ENCODE data around the gene LIN9. TPM values are rescaled to one million over a fixed set of nuclear protein-coding genes. Genes with fewer than 3 reads are reported as not detected.

Gene LIN9
- total RNA-seq, 1 donor from 2014 or later: 6.8 TPM

- peak within 1 kb of the TSS in 1 of 3 donors; percentile 25 for H3K9ac ChIP-seq (ENCODE audit: low read depth in 1 of 3, low read length in 3 of 3)
- no peaks in the 10 kb centered on the region for H3K9me3 ChIP-seq (ENCODE audit: control insufficient read depth in 3 of 3, low read length in 3 of 3)
- no peaks in the 10 kb centered on the region for H3K36me3 ChIP-seq (ENCODE audit: control insufficient read depth in 3 of 3, insufficient read depth in 3 of 3, low read length in 3 of 3)
- no peak within 1 kb of the TSS for H3K27ac ChIP-seq (ENCODE audit: low read depth, low read length)
- peaks cover 11 to 21% (median 21%) of the 10 kb centered on the region in 3 donors for H3K27me3 ChIP-seq (ENCODE audit: control insufficient read depth in 3 of 3, insufficient read depth in 3 of 3, low read length in 3 of 3)
- peaks cover 3 to 4% (median 3%) of the 10 kb centered on the region in 3 donors for H3K4me1 ChIP-seq (ENCODE audit: control insufficient read depth in 3 of 3, insufficient read depth in 3 of 3, low read length in 3 of 3)
- H3K4me3 ChIP-seq (ENCODE audit: low read length in 3 of 3): peak within 1 kb of the TSS in 2 of 3 donors; percentile 29 to 32
These were observed 85.7 kb downstream of the LIN9 start, which contains the start of gene MIXL1 for GRCh38 chr1:226223157-226223785. MIXL1 (plus strand) TSS chr1:226223664; CDS start chr1:226223682, 18 bp downstream.

GRCh38 chr1:226222686-226223085 lies 86.3 kb downstream of the LIN9 start:
- Histone ChIP-seq H3K9me3 (ENCODE audit: control insufficient read depth in 3 of 3, low read length in 3 of 3) (no peaks in the 10 kb centered on the region), H3K36me3 (ENCODE audit: control insufficient read depth in 3 of 3, insufficient read depth in 3 of 3, low read length in 3 of 3) (no peaks in the 10 kb centered on the region), H3K4me3 (ENCODE audit: low read length in 3 of 3) (no peak overlapping the region), H3K9ac (ENCODE audit: low read depth in 1 of 3, low read length in 3 of 3) (no peak overlapping the region), H3K27me3 (ENCODE audit: control insufficient read depth in 3 of 3, insufficient read depth in 3 of 3, low read length in 3 of 3) (peaks cover 11 to 21% (median 21%) of the 10 kb centered on the region in 3 donors), H3K4me1 (ENCODE audit: control insufficient read depth in 3 of 3, insufficient read depth in 3 of 3, low read length in 3 of 3) (peaks cover 3 to 4% (median 3%) of the 10 kb centered on the region in 3 donors), H3K27ac (ENCODE audit: low read depth, low read length) (no peak overlapping the region)

GRCh38 chr1:226220473-226221189 lies 88.3 kb downstream of the LIN9 start:
- H3K9me3 ChIP-seq (ENCODE audit: control insufficient read depth in 3 of 3, low read length in 3 of 3): no peaks in the 10 kb centered on the region
- H3K4me3 ChIP-seq (ENCODE audit: low read length in 3 of 3): no peak overlapping the region
- peaks cover 11 to 18% (median 16%) of the 10 kb centered on the region in 3 donors for H3K27me3 ChIP-seq (ENCODE audit: control insufficient read depth in 3 of 3, insufficient read depth in 3 of 3, low read length in 3 of 3)
- H3K36me3 ChIP-seq (ENCODE audit: control insufficient read depth in 3 of 3, insufficient read depth in 3 of 3, low read length in 3 of 3): no peaks in the 10 kb centered on the region
- H3K9ac ChIP-seq (ENCODE audit: low read depth in 1 of 3, low read length in 3 of 3): no peak overlapping the region
- no peak overlapping the region for H3K27ac ChIP-seq (ENCODE audit: low read depth, low read length)
- peaks cover 3 to 4% (median 3%) of the 10 kb centered on the region in 3 donors for H3K4me1 ChIP-seq (ENCODE audit: control insufficient read depth in 3 of 3, insufficient read depth in 3 of 3, low read length in 3 of 3)

- Histone ChIP-seq H3K9ac (ENCODE audit: low read depth in 1 of 3, low read length in 3 of 3) (no peak overlapping the region), H3K4me3 (ENCODE audit: low read length in 3 of 3) (no peak overlapping the region), H3K36me3 (ENCODE audit: control insufficient read depth in 3 of 3, insufficient read depth in 3 of 3, low read length in 3 of 3) (no peaks in the 10 kb centered on the region), H3K4me1 (ENCODE audit: control insufficient read depth in 3 of 3, insufficient read depth in 3 of 3, low read length in 3 of 3) (no peaks in the 10 kb centered on the region), H3K9me3 (ENCODE audit: control insufficient read depth in 3 of 3, low read length in 3 of 3) (no peaks in the 10 kb centered on the region), H3K27ac (ENCODE audit: low read depth, low read length) (no peak overlapping the region), H3K27me3 (ENCODE audit: control insufficient read depth in 3 of 3, insufficient read depth in 3 of 3, low read length in 3 of 3) (no peaks in the 10 kb centered on the region)
These were observed 91.7 kb downstream of the LIN9 start for GRCh38 chr1:226217273-226217672.

- no peak overlapping the region for H3K27ac ChIP-seq (ENCODE audit: low read depth, low read length)
- no peaks in the 10 kb centered on the region for H3K36me3 ChIP-seq (ENCODE audit: control insufficient read depth in 3 of 3, insufficient read depth in 3 of 3, low read length in 3 of 3)
- H3K9me3 ChIP-seq (ENCODE audit: control insufficient read depth in 3 of 3, low read length in 3 of 3): no peaks in the 10 kb centered on the region
- H3K4me1 ChIP-seq (ENCODE audit: control insufficient read depth in 3 of 3, insufficient read depth in 3 of 3, low read length in 3 of 3): no peaks in the 10 kb centered on the region
- H3K4me3 ChIP-seq (ENCODE audit: low read length in 3 of 3): no peak overlapping the region
- no peak overlapping the region for H3K9ac ChIP-seq (ENCODE audit: low read depth in 1 of 3, low read length in 3 of 3)
- no peaks in the 10 kb centered on the region for H3K27me3 ChIP-seq (ENCODE audit: control insufficient read depth in 3 of 3, insufficient read depth in 3 of 3, low read length in 3 of 3)
These were observed 92.9 kb downstream of the LIN9 start for GRCh38 chr1:226216056-226216455.

GRCh38 chr1:226215239-226215638 lies 93.7 kb downstream of the LIN9 start:
- Histone ChIP-seq H3K9ac (ENCODE audit: low read depth in 1 of 3, low read length in 3 of 3) (no peak overlapping the region), H3K36me3 (ENCODE audit: control insufficient read depth in 3 of 3, insufficient read depth in 3 of 3, low read length in 3 of 3) (no peaks in the 10 kb centered on the region), H3K27ac (ENCODE audit: low read depth, low read length) (no peak overlapping the region), H3K9me3 (ENCODE audit: control insufficient read depth in 3 of 3, low read length in 3 of 3) (no peaks in the 10 kb centered on the region), H3K4me1 (ENCODE audit: control insufficient read depth in 3 of 3, insufficient read depth in 3 of 3, low read length in 3 of 3) (no peaks in the 10 kb centered on the region), H3K4me3 (ENCODE audit: low read length in 3 of 3) (no peak overlapping the region), H3K27me3 (ENCODE audit: control insufficient read depth in 3 of 3, insufficient read depth in 3 of 3, low read length in 3 of 3) (no peaks in the 10 kb centered on the region)

- no peaks in the 10 kb centered on the region for H3K9me3 ChIP-seq (ENCODE audit: control insufficient read depth in 3 of 3, low read length in 3 of 3)
- H3K4me3 ChIP-seq (ENCODE audit: low read length in 3 of 3): no peak overlapping the region
- no peak overlapping the region for H3K9ac ChIP-seq (ENCODE audit: low read depth in 1 of 3, low read length in 3 of 3)
- H3K4me1 ChIP-seq (ENCODE audit: control insufficient read depth in 3 of 3, insufficient read depth in 3 of 3, low read length in 3 of 3): no peaks in the 10 kb centered on the region
- H3K27me3 ChIP-seq (ENCODE audit: control insufficient read depth in 3 of 3, insufficient read depth in 3 of 3, low read length in 3 of 3): no peaks in the 10 kb centered on the region
- H3K27ac ChIP-seq (ENCODE audit: low read depth, low read length): no peak overlapping the region
- H3K36me3 ChIP-seq (ENCODE audit: control insufficient read depth in 3 of 3, insufficient read depth in 3 of 3, low read length in 3 of 3): no peaks in the 10 kb centered on the region
These were observed 96.4 kb downstream of the LIN9 start for GRCh38 chr1:226212545-226212944.

- Histone ChIP-seq H3K4me1 (ENCODE audit: control insufficient read depth in 3 of 3, insufficient read depth in 3 of 3, low read length in 3 of 3) (no peaks in the 10 kb centered on the region), H3K27ac (ENCODE audit: low read depth, low read length) (no peak overlapping the region), H3K9ac (ENCODE audit: low read depth in 1 of 3, low read length in 3 of 3) (no peak overlapping the region), H3K27me3 (ENCODE audit: control insufficient read depth in 3 of 3, insufficient read depth in 3 of 3, low read length in 3 of 3) (no peaks in the 10 kb centered on the region), H3K9me3 (ENCODE audit: control insufficient read depth in 3 of 3, low read length in 3 of 3) (no peaks in the 10 kb centered on the region), H3K4me3 (ENCODE audit: low read length in 3 of 3) (no peak overlapping the region), H3K36me3 (ENCODE audit: control insufficient read depth in 3 of 3, insufficient read depth in 3 of 3, low read length in 3 of 3) (no peaks in the 10 kb centered on the region)
These were observed 97.7 kb downstream of the LIN9 start for GRCh38 chr1:226211181-226211821.

GRCh38 chr1:226210571-226211176 lies 98.3 kb downstream of the LIN9 start:
- no peaks in the 10 kb centered on the region for H3K27me3 ChIP-seq (ENCODE audit: control insufficient read depth in 3 of 3, insufficient read depth in 3 of 3, low read length in 3 of 3)
- H3K27ac ChIP-seq (ENCODE audit: low read depth, low read length): no peak overlapping the region
- H3K36me3 ChIP-seq (ENCODE audit: control insufficient read depth in 3 of 3, insufficient read depth in 3 of 3, low read length in 3 of 3): no peaks in the 10 kb centered on the region

More at GRCh38 chr1:226210571-226211176, 98.3 kb downstream of the LIN9 start:
- no peaks in the 10 kb centered on the region for H3K9me3 ChIP-seq (ENCODE audit: control insufficient read depth in 3 of 3, low read length in 3 of 3)
- H3K4me3 ChIP-seq (ENCODE audit: low read length in 3 of 3): no peak overlapping the region
- no peaks in the 10 kb centered on the region for H3K4me1 ChIP-seq (ENCODE audit: control insufficient read depth in 3 of 3, insufficient read depth in 3 of 3, low read length in 3 of 3)
- H3K9ac ChIP-seq (ENCODE audit: low read depth in 1 of 3, low read length in 3 of 3): no peak overlapping the region
